CD14-positive monocyte (primary cell): ENCODE data around the gene HOXB5. TPM values are rescaled to one million over a fixed set of nuclear protein-coding genes. Genes with fewer than 3 reads are reported as not detected.

Source experiments
- DNase-seq, 3 donors: peaks; one replicate each; pipeline ENCODE4 v3.0.0-alpha.2; 2011 to 2022
- H2AFZ ChIP-seq: 2 replicates; pipeline ENCODE4 v1.6.0; 2012; ENCODE audit warnings: mild to moderate bottlenecking, low read depth, low read length, inconsistent platforms; ENCODE audit not compliant: insufficient read depth, poor library complexity, severe bottlenecking
- H3K27ac ChIP-seq, 2 donors: 1 replicate in 1 of 2; 2 replicates in 1 of 2; pipeline ENCODE4 v1.5.1; 2012 to 2013; ENCODE audit warnings: low read length in 2 of 2, control low read depth in 1 of 2, inconsistent platforms in 1 of 2, low read depth in 1 of 2, mild to moderate bottlenecking in 1 of 2
- H3K27me3 ChIP-seq, 2 donors: one replicate each; pipeline versions ENCODE4 v1.6.0 to v1.6.1; 2011 to 2013; ENCODE audit warnings: low read length in 2 of 2; ENCODE audit not compliant: control insufficient read depth in 2 of 2, insufficient read depth in 2 of 2
- H3K36me3 ChIP-seq, 2 donors: replicated peaks in 1 of 2; 1 replicate in 1 of 2; 2 replicates in 1 of 2; pipeline versions ENCODE4 v1.5.1 to v1.6.1; 2012 to 2013; ENCODE audit warnings: low read length in 2 of 2, control low read depth in 1 of 2, inconsistent platforms in 1 of 2, mild to moderate bottlenecking in 1 of 2; ENCODE audit not compliant: insufficient read depth in 2 of 2, control insufficient read depth in 1 of 2
- H3K4me1 ChIP-seq, 2 donors: 1 replicate in 1 of 2; 2 replicates in 1 of 2; pipeline versions ENCODE4 v1.5.1 to v1.6.1; 2012 to 2013; ENCODE audit warnings: low read length in 2 of 2, control low read depth in 1 of 2, inconsistent platforms in 1 of 2, mild to moderate bottlenecking in 1 of 2, moderate library complexity in 1 of 2; ENCODE audit not compliant: insufficient read depth in 2 of 2, control insufficient read depth in 1 of 2
- H3K4me2 ChIP-seq: replicated peaks from 2 replicates; pipeline ENCODE3; 2012; ENCODE audit warnings: low read length, moderate library complexity, mild to moderate bottlenecking; ENCODE audit not compliant: poor library complexity, severe bottlenecking; ENCODE audit errors: extremely low read depth
- H3K4me3 ChIP-seq, 3 experiments: fragments of 200-600 bp in 1 of 3; sonication (generic) in 1 of 3; replicated peaks in 1 of 3; 1 replicate in 2 of 3; 2 replicates in 1 of 3; pipeline ENCODE4 v1.5.1; 2011 to 2013; ENCODE audit warnings: low read length in 3 of 3, mild to moderate bottlenecking in 3 of 3, control low read depth in 2 of 3, low read depth in 2 of 3, inconsistent platforms in 1 of 3, moderate library complexity in 1 of 3
- H3K79me2 ChIP-seq: 2 replicates; pipeline ENCODE4 v1.6.0; 2012; ENCODE audit warnings: mild to moderate bottlenecking, control low read depth, inconsistent platforms, low read length, moderate library complexity; ENCODE audit not compliant: insufficient read depth
- H3K9ac ChIP-seq: 2 replicates; pipeline ENCODE4 v1.6.0; 2017; ENCODE audit warnings: low read length, mild to moderate bottlenecking; ENCODE audit not compliant: insufficient read depth, poor library complexity, severe bottlenecking
- H3K9me3 ChIP-seq, 2 donors: replicated peaks in 1 of 2; 1 replicate in 1 of 2; 2 replicates in 1 of 2; pipeline versions ENCODE4 v1.5.1 to v1.6.1; 2012 to 2013; ENCODE audit warnings: low read length in 2 of 2, control low read depth in 1 of 2; ENCODE audit not compliant: control insufficient read depth in 1 of 2, insufficient read depth in 1 of 2
- H4K20me1 ChIP-seq: 2 replicates; pipeline ENCODE4 v1.6.0; 2012; ENCODE audit warnings: mild to moderate bottlenecking, low read length, control low read depth, moderate library complexity; ENCODE audit not compliant: insufficient read depth
- H3K27ac Mint-ChIP-seq, 7 donors: one replicate each; pipeline ENCODE4 v1.8.0; 2020; ENCODE audit warnings: mild to moderate bottlenecking in 7 of 7, mixed read lengths in 7 of 7, moderate library complexity in 6 of 7, inconsistent platforms in 2 of 7
- H3K27me3 Mint-ChIP-seq, 3 donors: one replicate each; pipeline ENCODE4 v1.8.0; 2021 to 2022; ENCODE audit warnings: low read depth in 3 of 3, mild to moderate bottlenecking in 3 of 3, mixed read lengths in 3 of 3, moderate library complexity in 3 of 3, inconsistent platforms in 1 of 3
- H3K36me3 Mint-ChIP-seq, 2 donors: one replicate each; pipeline ENCODE4 v1.8.0; 2020; ENCODE audit warnings: mixed read lengths in 2 of 2, inconsistent platforms in 1 of 2, mild to moderate bottlenecking in 1 of 2
- H3K4me1 Mint-ChIP-seq: one replicate; pipeline ENCODE4 v1.8.0; 2020; ENCODE audit warnings: mild to moderate bottlenecking, mixed read lengths
- H3K4me3 Mint-ChIP-seq, 2 donors: one replicate each; pipeline ENCODE4 v1.8.0; 2020; ENCODE audit warnings: mild to moderate bottlenecking in 2 of 2, mixed read lengths in 2 of 2, moderate library complexity in 1 of 2
- H3K9me3 Mint-ChIP-seq, 7 donors: one replicate each; pipeline ENCODE4 v1.8.0; 2020 to 2022; ENCODE audit warnings: mixed read lengths in 7 of 7, mild to moderate bottlenecking in 6 of 7, moderate library complexity in 6 of 7, inconsistent platforms in 2 of 7
- CTCF ChIP-seq: fragments of 200-600 bp; IDR thresholded peaks from one replicate; pipeline ENCODE4 v1.8.0; 2022; ENCODE audit warnings: antibody characterized with exemption, mild to moderate bottlenecking
- WGBS: methylation state at CpG from one replicate; pipeline ENCODE4 v1.1.5; 2013; ENCODE audit warnings: missing lambda C conversion rate; ENCODE audit not compliant: insufficient coverage; 5-methylcytosine and 5-hydroxymethylcytosine counted together
- intact Hi-C, 2 donors: fragments of 100-400 bp; cut with micrococcal nuclease; formaldehyde crosslinking; loops; one replicate each; pipeline versions ENCODE4 v1.15.0 to v1.15.1; 2023
- polyA plus RNA-seq, 3 donors: library from polyadenylated mRNA; depleted of rRNA in 1 of 3; unstranded in 2 of 3; stranded (reverse) in 1 of 3; fragments of 300-500 nt in 2 of 3; fragments of >200 nt in 1 of 3; fragmentation: Illumina TruSeq in 2 of 3; gene quantifications; 1 replicate in 2 of 3; 2 replicates in 1 of 3; pipeline ENCODE4 v1.2.3, GENCODE V29; 2012 to 2021

Gene HOXB5
- polyA plus RNA-seq, 3 donors, result not detected

GRCh38 chr17:48598736-48599135, 5.2 kb upstream of the HOXB5 start:
- no peak for DNase-seq
- Histone ChIP-seq H3K27me3 (peaks cover 77 to 100% of the 10 kb centered on the region in 2 donors), H3K79me2 (no peaks in the 10 kb centered on the region), H3K36me3 (no peaks in the 10 kb centered on the region), H4K20me1 (no peaks in the 10 kb centered on the region), H3K4me2 (no peak overlapping the region), H3K9me3 (peaks cover 0 to 46% of the 10 kb centered on the region in 2 donors), H3K4me3 (no peak overlapping the region), H3K27ac (no peak overlapping the region), H3K9ac (no peak overlapping the region), H2AFZ (no peak overlapping the region), H3K4me1 (peaks cover 22 to 24% of the 10 kb centered on the region in 2 donors)
- Mint-ChIP-seq H3K4me3 (peak overlapping the region in 1 of 2 donors; percentile 93), H3K4me1 (peaks cover 31% of the 10 kb centered on the region), H3K27me3 (peaks cover 99 to 100% (median 100%) of the 10 kb centered on the region in 3 donors), H3K9me3 (peaks cover 0 to 35% (median 14%) of the 10 kb centered on the region in 7 donors), H3K36me3 (peaks cover 12 to 21% of the 10 kb centered on the region in 2 donors), H3K27ac (no peak overlapping the region)
- no peak for TF ChIP-seq CTCF
- intact Hi-C loops, result no loop called here
- WGBS, result 72% methylated on average over 2 of the region's 7 CpGs

DNA sequence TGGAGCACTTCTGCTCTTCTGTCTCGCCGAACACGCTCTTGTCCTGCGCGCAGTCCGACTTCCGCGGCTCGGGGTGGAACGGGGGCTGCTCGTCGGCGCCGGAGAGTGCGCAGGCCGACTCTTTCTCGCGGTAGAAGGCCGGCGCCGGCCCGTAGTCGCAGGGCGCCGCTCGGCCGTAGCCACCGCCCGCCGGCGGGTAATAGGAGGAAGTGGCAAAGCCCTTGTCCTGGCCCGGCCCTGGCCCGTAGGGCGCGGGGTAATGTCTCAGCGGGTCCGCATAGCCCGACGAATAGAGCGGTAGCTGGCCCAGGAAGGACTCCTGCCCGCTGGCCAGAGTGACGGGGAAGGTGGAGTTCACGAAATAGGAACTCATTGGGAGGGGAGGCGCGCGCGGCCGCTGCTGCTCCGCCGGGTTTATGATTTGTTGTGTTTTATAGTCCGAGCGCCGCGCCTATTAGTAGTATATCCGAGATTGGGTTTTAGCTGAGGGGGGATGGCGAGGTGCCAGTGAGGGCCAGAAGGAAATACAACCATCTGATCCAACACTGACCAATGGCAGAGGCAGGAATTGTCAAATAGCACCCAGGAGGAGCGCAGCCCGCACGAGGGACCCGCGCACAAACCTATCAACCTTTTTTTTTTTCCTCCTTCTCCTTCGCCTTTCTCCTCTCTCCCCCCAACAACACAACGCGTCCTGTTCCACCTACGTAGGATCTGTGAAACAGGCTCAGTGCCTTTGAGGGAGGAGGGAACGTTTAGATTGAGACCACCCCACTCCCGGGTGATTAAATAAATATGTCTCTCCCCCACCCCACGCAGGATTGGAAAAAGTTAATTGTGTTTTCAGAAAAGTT, 4.4 kb upstream of the HOXB5 start:
- peak; percentile 45 to 59 (median 47) for DNase-seq
- Mint-ChIP-seq H3K9me3 (peaks cover 0 to 35% (median 13%) of the 10 kb centered on the region in 7 donors), H3K27me3 (peaks cover 99 to 100% (median 100%) of the 10 kb centered on the region in 3 donors), H3K36me3 (peaks cover 12 to 18% of the 10 kb centered on the region in 2 donors), H3K4me1 (peaks cover 35% of the 10 kb centered on the region), H3K27ac (no peak overlapping the region), H3K4me3 (peak overlapping the region; percentile 73 to 93)
- H3K79me2 ChIP-seq, result no peaks in the 10 kb centered on the region
- H3K4me2 ChIP-seq, result peak overlapping the region; percentile 77
- peak overlapping the region; percentile 19 for H3K9ac ChIP-seq
- no peaks in the 10 kb centered on the region for H4K20me1 ChIP-seq
- under 1% methylated on average over 46 of the region's 68 CpGs for WGBS
- peaks cover 27 to 30% of the 10 kb centered on the region in 2 donors for H3K4me1 ChIP-seq
- H3K27me3 ChIP-seq, result peaks cover 74 to 100% of the 10 kb centered on the region in 2 donors
- H3K27ac ChIP-seq, result no peak overlapping the region
- intact Hi-C loops, result loop anchor here in 1 of 2 donors (2.0 kb wide), 1 partner anchor 17 kb away; the partner anchor contains the start of gene HOXB8
- peak overlapping the region; percentile 80 for H2AFZ ChIP-seq
- no peaks in the 10 kb centered on the region for H3K36me3 ChIP-seq
- TF ChIP-seq CTCF, result no peak
- peaks cover 0 to 48% of the 10 kb centered on the region in 2 donors for H3K9me3 ChIP-seq
- peak overlapping the region in 2 of 3 experiments; percentile 21 to 68 for H3K4me3 ChIP-seq
